Effector CD4-positive, alpha-beta T cell (primary cell): ENCODE results near the gene ZMIZ1.

ENCODE experiments used
- DNase-seq: peaks from one replicate; pipeline ENCODE4 v3.0.0-alpha.2; 2020

Gene ZMIZ1

DNA sequence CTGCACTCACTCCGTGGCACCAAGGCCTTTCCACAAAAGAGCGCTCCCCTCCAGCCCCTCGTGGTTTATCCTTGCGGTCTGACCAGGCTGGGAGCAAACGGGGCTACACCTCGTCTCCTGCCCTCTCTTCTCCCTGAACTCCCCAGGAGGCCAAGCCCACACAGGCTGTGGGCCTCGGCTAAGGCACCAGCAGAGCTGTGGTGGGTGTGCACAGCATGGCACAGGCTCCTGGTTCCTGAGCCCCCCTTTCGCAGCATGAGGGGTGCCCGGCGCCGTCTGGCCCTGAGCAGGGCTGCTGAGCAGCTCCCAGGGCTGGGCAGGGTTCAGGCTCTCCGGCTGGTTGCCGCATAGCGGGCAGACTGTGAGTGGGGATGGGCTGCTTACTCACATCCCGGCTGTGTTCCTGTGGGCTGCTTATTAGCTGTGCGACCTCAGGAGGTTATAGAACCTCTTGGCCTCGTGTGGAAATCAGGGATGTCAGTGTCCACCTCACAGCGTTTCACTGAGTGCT, 90.4 kb downstream of the ZMIZ1 start:
- DNase-seq, result no peak

DNA sequence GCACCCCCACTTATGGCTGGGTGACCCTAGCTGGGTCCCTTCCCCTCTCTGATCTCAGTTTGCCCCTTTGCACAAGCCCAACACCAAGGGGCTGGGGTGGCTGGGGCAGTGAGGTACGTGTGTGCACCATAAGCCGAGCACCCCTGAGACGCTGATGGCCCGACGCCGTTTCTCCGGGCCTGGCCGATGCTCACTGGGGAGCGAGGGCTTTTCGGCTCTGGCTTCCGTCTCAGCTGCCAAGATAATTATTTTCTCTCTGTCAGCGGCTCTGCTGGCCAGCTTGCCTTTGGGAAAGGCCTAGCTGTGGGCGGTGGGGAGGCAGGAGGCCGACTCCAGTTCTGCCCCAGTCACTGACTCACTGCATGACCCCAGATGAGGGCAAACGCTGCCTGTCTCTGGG, 91.0 kb downstream of the ZMIZ1 start:
- DNase-seq, result no peak

DNA sequence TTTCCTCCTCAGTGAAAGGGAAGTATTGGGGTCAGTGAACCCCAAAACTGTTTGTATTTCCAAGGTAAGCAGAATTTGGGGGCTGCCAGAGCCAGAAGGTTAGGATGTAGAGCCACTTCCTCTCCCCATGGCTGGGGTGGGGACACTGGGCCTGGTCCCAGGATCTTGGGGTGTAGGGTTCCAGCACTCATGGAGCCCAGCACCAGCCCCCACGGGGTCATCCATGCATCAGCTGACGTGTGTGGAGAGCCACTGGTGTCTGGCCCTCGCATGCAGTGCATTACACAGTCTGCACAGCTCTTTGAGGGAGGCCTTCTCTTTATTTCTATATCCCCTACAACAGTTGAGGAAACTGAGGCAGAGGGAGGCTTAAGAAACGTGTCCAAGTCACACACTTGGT, 91.4 kb downstream of the ZMIZ1 start:
- DNase-seq, result no peak

DNA sequence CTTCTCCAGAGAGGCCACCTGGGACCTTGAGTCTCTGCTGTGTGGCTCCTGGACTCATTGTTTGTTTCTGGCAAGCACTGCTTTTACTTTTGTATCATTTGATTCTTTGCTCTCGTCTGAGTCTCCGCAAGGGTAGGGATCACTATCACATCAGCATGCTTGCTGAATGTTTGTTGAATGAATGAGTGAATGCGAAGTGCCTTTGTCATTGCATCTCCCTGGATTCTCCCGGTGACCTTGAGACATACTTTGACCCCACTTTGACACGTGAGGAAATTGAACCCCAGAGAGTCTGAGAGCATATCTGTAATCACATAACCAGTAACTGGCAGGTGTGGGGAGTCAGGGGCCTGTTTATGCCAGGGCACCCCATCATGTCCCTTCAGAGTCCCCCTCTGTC, 92.8 kb downstream of the ZMIZ1 start:
- no peak for DNase-seq

DNA sequence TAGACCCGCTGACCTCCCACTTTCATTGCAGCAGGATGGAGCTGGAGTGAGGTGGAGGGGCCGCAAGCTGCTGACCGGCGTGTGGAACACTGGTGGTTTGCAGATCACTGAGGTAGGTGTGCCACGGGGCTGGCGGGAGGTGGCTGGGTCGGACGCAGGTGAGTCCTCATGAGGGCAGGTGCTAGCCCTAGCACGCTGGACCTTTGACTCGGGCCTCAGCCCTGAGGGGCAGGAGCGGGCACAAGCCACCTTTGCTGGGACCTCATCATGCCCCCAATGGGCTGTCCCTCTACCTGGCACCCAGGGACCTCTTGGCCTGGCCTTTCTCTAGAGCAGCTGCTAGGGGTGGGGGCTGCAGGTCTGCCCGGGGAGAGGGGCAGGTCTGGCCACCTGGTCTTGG, 93.3 kb downstream of the ZMIZ1 start:
- DNase-seq, result no peak

DNA sequence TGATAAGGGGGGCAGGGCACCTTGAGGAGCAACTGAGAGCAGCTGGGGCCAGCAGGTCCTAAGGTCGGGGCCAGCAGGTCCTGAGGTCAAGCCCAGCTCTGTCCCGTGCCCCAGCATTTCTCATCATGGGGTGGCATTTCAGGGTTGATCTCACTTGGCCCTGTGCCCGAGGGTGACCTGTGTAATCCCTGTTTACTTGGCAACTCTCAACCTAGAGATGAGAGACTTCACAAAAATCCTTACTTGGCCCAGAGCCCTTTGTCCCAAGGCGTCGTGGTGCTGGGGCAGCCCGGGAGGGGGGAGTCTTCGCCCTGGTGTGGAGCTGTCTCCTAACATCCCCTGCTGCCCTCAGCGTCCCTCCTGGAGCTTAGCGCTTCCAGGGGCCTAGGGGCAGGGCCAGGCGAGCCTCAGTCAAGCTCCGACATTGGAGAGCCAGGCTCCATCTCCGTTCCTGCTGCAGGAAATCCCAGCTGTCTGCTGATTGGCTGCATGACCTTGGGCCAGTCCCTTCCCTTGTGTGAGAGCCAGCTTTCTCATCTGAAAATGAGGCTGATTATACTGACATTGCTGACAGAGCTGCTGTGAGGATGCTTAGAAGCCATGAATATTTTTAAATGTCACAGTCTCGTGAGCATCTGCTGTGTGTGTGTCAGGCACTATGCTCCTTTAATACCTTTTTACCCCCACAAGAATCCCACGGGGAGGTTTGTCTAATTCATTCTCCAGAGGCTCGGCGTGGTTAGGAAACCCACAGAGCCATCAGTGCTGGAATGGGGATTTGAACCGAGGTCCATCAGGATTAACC, 94.3 kb downstream of the ZMIZ1 start:
- no peak for DNase-seq

DNA sequence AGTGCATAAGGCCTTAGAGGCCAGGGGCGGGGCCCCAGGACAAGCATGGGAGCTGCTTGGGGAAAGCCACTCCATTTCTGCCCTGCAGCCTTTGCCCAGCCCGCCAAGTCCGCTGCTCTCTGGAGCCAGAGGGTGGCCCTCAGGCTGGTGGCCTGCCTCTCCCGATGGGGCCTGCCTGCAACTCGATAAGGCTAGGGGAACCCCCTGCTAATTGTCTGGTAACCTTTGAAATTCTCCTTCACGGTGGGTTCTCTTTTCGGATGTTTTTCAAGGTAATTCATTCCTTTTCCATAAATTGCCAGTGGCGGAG, 94.9 kb downstream of the ZMIZ1 start:
- DNase-seq, result no peak

DNA sequence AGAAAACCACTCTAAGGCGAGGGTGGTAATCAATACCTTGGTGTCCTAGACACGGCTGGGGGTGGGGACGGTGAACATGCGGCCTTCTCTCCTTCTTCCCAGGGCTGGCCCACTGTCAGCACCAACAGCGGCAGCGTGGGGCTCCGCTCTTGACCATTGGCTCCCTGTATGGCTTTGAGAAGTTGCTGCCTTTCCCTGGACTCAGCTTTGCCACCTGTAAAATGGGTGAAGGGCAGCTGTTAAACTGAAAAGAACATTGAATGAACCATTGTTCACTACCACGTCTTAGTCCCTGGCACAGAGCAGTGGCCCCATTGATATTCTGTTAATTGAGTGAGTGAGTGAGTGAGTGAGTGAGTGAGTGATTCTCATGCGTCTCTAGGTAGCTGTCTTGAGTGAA, 95.3 kb downstream of the ZMIZ1 start:
- no peak for DNase-seq

DNA sequence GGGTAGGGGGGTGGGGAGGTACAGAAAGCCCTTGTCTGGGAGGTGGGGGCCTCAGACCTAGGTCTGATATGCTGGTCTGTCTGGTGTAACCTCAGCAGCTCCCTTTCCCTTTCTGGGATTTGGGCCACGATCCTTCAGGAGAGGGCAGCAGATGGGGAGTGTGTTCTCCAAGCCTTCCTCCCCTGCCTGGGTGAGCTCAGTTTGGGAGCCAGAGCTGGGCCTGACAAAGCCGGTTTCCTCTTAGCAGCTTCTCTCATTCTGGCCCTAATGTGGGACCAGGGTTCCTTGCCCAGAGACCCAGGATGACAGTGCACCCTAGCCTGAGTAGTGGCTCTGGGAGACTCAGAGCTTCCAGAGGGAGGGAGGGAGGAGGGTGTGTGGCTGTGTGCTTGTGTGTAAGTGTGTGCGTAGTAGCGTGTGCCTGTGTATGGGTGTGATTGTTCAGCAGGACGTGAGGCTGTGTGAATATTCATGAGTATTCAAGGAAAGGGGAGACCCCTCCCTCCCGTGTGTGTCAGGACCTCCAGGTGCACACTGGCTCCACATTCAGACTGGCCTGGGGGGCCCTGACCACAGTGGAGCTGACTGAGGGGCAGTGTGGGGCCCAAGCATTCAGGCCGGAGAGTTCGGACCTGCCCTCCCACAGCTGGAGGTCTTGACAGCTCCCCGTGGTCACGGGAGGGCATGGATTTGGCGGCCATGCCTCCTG, 96.5 kb downstream of the ZMIZ1 start:
- no peak for DNase-seq

DNA sequence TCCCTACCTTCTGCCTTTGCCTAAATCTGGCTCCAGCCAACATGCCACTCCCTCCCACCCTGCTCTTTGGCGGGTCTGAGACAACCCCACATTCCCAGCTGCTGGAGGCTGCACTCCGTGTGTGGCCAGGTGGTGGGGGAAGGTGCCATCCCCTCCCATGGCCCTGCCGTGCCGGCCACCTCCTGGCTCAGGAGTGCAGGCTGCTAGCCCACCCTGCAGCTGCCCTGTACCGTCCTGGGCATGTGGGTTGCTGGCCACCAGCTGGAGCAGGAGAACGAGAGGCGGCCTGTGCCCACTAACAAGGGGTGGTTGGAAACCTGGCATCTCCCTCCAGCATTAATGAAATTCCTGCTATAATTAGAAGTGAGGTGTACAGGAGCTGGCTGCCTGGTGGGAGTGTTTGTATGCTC, 97.6 kb downstream of the ZMIZ1 start:
- DNase-seq, result no peak

DNA sequence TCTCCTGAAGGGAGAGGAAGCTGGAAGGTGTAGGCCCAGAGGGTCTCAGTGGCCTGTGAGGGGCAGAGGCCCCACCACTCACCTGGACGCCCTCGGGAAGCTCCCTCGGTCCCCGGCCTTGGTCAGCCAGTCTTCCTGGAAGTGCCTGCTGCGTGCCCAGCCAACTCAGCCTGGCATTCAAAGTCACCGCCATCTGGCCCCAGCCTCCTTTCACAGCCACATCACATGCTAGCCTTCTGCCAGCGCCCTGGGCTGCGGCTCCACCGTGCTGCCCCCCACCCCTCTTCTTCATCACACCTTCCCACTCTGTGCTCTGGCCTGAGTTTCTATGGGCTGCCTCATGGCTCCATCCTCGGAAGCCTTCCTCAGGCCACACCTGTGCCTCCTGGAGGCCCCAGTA, 98.0 kb downstream of the ZMIZ1 start:
- no peak for DNase-seq

DNA sequence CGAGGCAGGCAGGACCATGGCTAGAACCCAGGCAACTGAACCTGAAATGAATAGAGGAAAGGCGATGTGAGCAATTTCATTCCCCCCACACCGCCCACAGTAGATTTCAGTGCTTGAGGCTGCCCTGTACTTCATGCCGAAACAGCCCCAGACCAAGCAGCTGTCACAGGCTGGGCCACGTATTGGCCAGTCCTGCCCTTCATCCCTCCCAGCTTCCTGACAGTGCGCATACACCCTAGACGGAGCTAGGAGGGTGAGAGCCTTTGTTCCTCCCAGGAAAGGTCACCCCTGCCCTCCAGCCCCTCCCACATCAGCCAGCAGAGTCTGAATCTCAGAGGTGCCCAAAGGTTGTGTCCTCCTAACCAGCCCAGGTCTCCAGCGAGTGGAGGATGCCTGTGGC, 98.8 kb downstream of the ZMIZ1 start:
- DNase-seq, result no peak

DNA sequence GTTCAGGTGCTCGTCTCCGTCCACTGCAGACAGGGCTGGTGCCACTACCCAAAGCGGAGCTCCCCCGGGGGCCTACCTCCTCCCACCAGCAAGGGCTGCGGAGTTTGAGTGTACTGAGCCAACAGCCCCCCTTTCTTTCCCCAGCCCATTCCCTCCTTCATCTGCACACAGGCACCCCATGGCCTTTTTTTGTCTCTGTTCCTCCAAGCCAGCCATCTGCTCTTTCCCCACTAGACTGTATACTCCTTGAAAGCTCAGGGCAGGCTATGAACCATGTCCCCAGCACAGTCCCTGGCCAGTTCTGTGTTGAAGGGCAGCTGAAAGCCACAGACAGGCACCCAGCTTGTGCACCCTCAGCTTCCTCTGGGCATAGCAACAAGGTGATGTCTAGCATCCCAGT, 99.4 kb downstream of the ZMIZ1 start:
- DNase-seq, result no peak

DNA sequence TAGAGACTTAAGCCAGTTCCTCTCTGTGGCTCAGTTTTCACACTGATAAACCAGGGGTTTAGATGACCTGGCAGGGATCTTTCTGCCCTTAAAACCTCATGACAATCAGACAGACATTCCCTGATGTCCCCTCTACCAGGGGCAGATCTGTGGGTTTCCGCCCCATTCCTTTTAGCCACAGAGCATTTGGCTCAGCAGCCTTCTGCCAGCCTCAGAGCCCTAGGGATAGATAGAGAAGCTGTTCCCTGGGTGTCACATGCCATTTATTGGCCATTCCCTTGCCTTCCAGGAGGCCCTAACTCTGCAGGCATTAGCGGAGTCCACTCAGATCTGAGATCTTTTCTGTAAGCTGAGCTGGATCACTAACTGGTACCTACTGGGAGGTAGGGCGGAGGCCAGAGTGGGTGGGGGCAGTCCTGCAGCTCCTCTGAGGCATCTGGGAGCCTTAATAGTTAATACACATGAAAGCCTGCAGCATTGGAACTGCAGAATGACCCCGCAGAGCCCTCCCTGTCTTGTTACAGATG, 101.5 kb downstream of the ZMIZ1 start:
- DNase-seq, result no peak

DNA sequence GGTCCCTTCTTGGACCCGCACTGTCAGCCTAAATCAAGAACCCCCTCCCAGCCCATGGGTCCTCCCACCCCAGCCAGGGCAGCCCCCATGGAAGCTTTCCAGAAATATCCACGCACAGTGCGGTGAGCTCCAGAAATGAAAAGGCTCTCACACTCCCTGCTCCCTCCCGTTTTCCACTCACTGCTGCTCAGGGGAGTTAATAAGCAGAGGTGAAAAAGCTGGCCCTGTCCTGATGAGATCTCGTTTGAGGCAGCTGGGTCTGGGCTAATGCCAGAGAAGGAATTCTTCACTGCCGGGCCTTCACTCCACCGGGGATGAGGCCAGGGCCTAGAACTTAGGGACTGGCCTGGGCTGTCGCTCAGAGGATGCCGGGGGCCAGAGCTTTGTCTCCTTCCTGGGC, 102.2 kb downstream of the ZMIZ1 start:
- DNase-seq, result no peak

DNA sequence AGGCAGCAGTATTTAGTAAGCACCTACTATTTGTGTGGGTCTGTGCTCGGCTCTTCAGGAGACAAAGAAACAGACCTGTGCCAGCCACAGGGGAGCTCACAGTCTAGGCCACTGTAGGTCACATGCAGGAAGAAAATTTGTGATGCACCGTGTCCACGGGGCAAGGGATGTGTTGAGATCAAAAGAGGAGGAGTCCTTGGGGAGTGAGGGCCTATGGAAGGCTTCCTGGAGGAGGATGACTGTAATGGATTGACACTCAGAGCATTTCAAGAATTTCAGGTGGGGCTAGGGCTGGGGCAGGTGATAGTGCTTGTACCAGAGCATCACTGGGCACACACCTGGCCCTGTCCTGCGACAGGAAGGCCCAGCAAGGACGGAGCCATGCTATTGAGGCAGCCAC, 102.7 kb downstream of the ZMIZ1 start:
- no peak for DNase-seq

DNA sequence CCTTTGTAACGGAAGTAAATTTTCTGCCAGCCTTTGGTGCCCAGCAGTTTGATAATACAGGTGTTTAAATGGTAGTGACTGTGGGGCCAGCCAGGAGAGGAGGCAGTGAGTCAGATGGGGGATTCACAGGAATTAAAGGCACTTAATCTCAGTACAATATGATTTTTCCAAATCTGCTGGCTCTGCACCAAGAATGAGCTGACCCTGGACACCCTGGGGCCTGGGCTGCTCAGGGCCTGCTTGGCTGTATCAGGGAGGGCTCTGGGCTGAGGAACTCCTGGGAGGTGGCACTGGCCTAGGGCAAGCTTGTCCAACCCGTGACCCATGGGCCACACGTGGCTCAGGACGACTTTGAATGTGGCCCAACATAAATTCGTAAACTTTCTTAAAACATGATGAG, 104.1 kb downstream of the ZMIZ1 start:
- DNase-seq, result no peak

DNA sequence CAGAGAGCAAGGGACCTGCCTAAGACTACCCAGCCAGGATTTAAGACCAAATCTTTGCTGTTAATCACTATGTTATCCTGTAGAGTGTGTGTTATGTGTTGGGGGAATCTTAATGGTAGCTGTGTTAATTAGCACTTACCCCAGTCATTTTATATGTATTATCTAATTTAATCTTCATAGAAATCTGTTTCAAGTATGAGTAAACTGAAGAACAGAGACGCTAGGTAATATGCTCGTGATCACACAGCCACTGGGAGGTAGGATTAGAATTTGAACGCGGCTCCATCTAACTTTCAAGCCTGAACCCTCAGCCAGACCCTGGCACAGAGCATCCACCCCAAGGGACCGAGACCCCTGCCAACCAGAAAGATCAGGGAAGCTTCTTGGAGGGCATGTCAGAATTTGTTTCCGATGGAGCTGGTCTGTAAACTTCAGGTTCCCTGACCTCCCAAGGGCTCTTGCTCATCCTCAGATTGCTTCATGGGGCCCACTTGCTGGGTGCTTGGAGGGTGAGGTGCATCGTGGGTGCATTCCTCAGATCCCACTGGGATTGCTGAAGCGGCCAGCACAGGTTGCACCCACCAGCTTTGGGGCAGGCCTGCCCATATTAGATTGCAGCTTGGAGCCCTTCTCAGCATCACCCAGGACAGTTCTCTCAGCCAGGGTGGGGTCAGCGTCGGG, 105.0 kb downstream of the ZMIZ1 start:
- DNase-seq, result no peak

DNA sequence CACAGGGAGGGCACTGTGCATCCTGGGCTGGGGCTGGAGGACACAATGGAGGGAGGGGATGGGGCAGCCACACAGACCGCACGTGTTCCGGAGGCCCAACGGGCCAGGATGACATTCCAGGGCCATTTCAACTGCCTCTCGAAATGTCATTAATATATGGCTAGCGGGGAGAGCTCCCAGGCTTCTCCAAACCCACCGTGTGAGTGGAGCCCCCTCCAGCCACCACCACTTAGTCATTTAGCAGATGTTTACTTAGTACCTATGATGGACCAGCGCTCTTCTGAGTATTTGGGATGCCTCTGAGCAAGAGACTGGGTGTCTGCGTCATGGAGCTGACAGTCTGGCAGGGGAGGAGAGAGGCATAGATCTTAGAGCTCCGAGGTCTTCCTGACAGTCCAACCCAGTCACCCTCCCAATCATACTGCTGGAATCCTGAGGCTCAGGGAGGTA, 107.3 kb downstream of the ZMIZ1 start:
- no peak for DNase-seq

DNA sequence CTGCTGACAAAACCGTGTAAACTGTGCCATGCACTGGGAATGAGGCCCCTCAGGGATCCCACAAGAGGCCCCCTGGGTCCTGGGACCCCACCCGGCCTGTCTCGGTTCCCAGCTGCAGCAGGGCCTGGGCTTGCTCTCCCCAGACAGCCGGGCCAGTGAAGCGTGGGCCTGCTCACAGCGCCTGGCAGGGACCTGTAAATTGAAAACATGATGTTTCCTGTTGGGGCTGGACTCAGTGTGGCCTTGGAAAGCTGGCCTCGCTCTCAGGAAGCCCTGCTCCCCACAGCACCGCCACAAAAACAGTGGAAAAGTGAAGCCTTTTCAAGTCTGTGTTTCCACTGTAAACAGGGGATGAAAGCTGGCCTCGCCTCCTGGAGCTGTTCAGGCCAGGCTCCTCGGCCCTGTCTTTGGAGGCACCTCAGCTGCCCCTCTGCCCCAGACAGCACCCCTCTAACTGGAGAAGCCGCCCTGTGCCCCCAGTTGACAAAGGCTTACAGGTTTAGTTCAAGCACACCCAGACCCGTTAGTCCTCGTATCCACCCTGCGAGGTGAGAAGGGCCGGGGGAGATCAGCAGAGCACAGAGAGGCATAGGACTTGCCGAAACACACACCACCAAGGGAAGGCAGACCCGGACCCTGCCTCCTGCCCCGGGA, 108.3 kb downstream of the ZMIZ1 start:
- no peak for DNase-seq

DNA sequence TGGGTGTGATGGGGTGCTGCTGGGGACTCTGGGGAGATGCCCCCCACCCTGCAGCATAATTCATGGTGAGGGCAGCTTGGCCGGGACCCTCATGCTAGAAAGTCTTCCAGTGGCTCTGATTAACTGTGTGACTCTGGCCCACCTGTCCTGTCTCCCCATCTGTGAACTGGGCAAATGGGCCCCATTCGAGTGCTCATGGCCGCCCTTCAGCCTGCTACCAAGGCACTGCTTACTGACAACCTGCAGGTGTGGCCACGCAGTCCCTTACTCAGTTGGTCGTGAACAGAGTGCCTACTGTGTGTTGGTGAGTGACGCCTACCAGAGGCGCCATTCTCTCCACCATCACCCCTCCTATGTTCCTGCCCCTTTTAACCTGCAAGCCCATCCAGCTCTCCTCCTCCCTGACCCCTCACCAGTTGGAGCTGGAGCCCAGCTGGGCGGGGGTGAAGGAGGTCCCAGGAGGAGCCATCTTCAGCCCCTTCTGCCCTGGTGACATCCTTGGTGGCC, 109.4 kb downstream of the ZMIZ1 start:
- DNase-seq, result no peak

DNA sequence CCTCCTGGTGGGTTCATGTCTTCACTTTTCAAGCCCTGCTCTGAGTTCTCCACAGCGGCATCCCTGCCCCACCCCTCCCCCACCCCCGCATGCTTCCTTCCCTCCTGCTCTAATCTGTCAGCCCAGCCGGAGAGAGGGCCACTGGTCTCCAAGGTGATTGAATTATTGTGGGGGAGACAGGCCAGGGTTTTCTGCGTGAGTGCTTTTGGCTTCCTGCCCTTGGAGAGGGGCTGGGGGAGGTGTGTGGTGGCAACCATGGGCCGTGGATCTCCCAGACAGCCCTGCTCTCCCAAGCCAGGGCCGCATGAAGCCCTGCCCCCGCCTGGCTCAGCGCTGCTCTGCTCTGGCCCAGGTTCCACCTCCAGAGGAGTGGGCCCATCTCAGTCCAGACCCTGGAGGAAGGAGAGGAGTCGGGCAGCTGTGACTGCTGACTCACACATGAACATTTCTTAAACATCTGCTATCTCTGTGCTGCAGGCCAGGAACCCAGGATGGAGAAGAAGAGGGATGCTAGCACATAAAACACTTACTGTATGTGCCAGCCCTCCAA, 109.9 kb downstream of the ZMIZ1 start:
- no peak for DNase-seq
